Endodermal cell (in vitro differentiated cells): ENCODE measurements around the gene ZNF621. TPM values are rescaled to one million over a fixed set of nuclear protein-coding genes. Genes with fewer than 3 reads are reported as not detected.

Experiments
- DNase-seq: peaks from one replicate; pipeline ENCODE4 v3.0.0-alpha.2; 2017
- H3K27ac ChIP-seq: 2 replicates; pipeline ENCODE4 v1.5.1; 2013; ENCODE audit warnings: mild to moderate bottlenecking, low read depth, low read length, moderate library complexity
- H3K27me3 ChIP-seq: 2 replicates; pipeline ENCODE4 v1.6.1; 2013; ENCODE audit warnings: mild to moderate bottlenecking, low read length, moderate library complexity; ENCODE audit not compliant: insufficient read depth, control insufficient read depth, poor library complexity, severe bottlenecking
- H3K36me3 ChIP-seq: 2 replicates; pipeline ENCODE4 v1.7.0; 2013; ENCODE audit warnings: mild to moderate bottlenecking, low read length, moderate library complexity; ENCODE audit not compliant: control insufficient read depth, insufficient read depth
- H3K4me1 ChIP-seq: one replicate; pipeline ENCODE4 v1.7.0; 2013; ENCODE audit warnings: low read length; ENCODE audit not compliant: control insufficient read depth, insufficient read depth
- H3K4me3 ChIP-seq: 2 replicates; pipeline ENCODE4 v1.5.1; 2013; ENCODE audit warnings: mild to moderate bottlenecking, low read length, moderate library complexity
- H3K9ac ChIP-seq: 2 replicates; pipeline ENCODE4 v1.6.1; 2013; ENCODE audit warnings: mild to moderate bottlenecking, low read length, moderate library complexity; ENCODE audit not compliant: poor library complexity, severe bottlenecking; ENCODE audit errors: extremely low read depth
- H3K9me3 ChIP-seq: 2 replicates; pipeline ENCODE4 v1.6.1; 2013; ENCODE audit warnings: mild to moderate bottlenecking, low read length, moderate library complexity; ENCODE audit not compliant: control insufficient read depth
- H3K27ac Mint-ChIP-seq: 2 replicates; pipeline ENCODE4 v1.8.0; 2020; ENCODE audit warnings: mixed read lengths
- H3K27me3 Mint-ChIP-seq: 2 replicates; pipeline ENCODE4 v1.8.0; 2021; ENCODE audit warnings: mild to moderate bottlenecking, mixed read lengths; ENCODE audit not compliant: insufficient read depth
- H3K36me3 Mint-ChIP-seq: 2 replicates; pipeline ENCODE4 v1.8.0; 2020; ENCODE audit warnings: low read depth, mixed read lengths
- H3K4me1 Mint-ChIP-seq: 2 replicates; pipeline ENCODE4 v1.8.0; 2020; ENCODE audit warnings: mixed read lengths
- H3K4me3 Mint-ChIP-seq: 2 replicates; pipeline ENCODE4 v1.8.0; 2020; ENCODE audit warnings: mild to moderate bottlenecking, moderate library complexity, mixed read lengths
- H3K9me3 Mint-ChIP-seq: 2 replicates; pipeline ENCODE4 v1.8.0; 2020; ENCODE audit warnings: mild to moderate bottlenecking, mixed read lengths
- WGBS, 2 experiments: methylation state at CpG; one replicate each; pipeline versions ENCODE4 v1.1.5 to v1.1.7; 2013; ENCODE audit warnings: missing lambda C conversion rate in 2 of 2, mixed read lengths in 1 of 2; ENCODE audit not compliant: insufficient coverage in 1 of 2, insufficient read length in 1 of 2; 5-methylcytosine and 5-hydroxymethylcytosine counted together
- total RNA-seq, 2 donors: library from RNA; stranded (reverse); fragmentation: NEBNext Ultra II Directional in 1 of 2; extraction: Animal tissue kit (Norgen Biotek cat#: 25700) in 1 of 2; gene quantifications; 2 replicates in 1 of 2; 3 replicates in 1 of 2; pipeline ENCODE4 v1.2.1, GENCODE V29; 2021
- TF ChIP-seq, protein P1 (sequence below): fragments of 200-600 bp; sonication (generic); conservative IDR thresholded peaks from 2 replicates; pipeline ENCODE4 v1.5.0; 2021; ENCODE audit warnings: antibody characterized with exemption, mild to moderate bottlenecking

Gene ZNF621
- total RNA-seq, 2 donors from 2014 or later, result 21.3 to 32.1 TPM

DNA sequence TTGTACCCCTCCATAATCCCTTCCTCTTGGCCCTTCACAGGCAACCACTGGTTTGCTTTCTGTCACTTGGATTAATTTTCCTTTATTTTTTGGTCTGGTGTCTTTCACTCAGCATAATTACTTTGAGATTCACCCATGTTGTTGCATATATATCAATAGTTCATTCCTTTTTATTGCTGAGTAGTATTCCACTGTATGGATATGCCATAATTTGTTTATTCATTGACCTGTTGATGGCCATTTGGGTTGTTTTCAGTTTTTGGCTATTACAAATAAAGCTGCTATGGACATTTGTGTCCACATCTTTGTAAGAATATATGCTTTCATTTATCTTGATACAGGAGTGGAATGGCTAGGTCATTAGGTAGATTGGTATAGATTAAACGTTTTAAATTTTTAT, 5.9 kb upstream of the ZNF621 start:
- 89% methylated on average over 1 of the region's 1 CpG; no CpG with 5 or more reads in 1 of the 2 experiments for WGBS, 2 experiments
- no peaks in the 10 kb centered on the region for H3K27me3 ChIP-seq

DNA sequence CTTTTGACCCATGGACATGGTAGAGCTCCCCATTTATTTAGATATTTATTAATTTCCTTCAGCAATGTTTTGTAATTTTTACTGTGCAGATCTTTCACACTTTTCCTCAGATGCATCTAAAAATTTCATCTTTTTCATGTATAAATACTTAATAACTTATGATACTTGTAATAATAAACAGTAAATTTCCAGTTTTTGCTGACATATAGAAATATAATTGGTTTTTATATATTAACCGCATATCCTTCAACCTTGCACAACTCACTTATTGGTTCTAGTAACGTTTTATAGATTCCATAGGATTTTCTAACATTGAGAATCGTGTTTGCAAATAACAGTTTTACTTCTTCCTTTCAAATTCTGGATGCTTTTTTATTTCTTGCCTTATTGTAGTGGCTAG, 3.5 kb upstream of the ZNF621 start:
- H3K4me3 Mint-ChIP-seq, result no peak overlapping the region
- H3K27me3 Mint-ChIP-seq, result no peaks in the 10 kb centered on the region
- H3K9me3 Mint-ChIP-seq, result no peaks in the 10 kb centered on the region
- H3K36me3 ChIP-seq, result peaks cover 12% of the 10 kb centered on the region
- peaks cover 13% of the 10 kb centered on the region for H3K4me1 Mint-ChIP-seq
- no peak for DNase-seq
- peaks cover 22% of the 10 kb centered on the region for H3K36me3 Mint-ChIP-seq
- H3K4me1 ChIP-seq, result no peaks in the 10 kb centered on the region
- no peak overlapping the region for H3K27ac Mint-ChIP-seq
- no peak overlapping the region for H3K4me3 ChIP-seq
- no peaks in the 10 kb centered on the region for H3K27me3 ChIP-seq
- 93% methylated on average over 3 of the region's 3 CpGs; no CpG with 5 or more reads in 1 of the 2 experiments for WGBS, 2 experiments
- no peak overlapping the region for H3K9ac ChIP-seq
- no peaks in the 10 kb centered on the region for H3K9me3 ChIP-seq
- no peak overlapping the region for H3K27ac ChIP-seq
- TF ChIP-seq, protein P1, sequence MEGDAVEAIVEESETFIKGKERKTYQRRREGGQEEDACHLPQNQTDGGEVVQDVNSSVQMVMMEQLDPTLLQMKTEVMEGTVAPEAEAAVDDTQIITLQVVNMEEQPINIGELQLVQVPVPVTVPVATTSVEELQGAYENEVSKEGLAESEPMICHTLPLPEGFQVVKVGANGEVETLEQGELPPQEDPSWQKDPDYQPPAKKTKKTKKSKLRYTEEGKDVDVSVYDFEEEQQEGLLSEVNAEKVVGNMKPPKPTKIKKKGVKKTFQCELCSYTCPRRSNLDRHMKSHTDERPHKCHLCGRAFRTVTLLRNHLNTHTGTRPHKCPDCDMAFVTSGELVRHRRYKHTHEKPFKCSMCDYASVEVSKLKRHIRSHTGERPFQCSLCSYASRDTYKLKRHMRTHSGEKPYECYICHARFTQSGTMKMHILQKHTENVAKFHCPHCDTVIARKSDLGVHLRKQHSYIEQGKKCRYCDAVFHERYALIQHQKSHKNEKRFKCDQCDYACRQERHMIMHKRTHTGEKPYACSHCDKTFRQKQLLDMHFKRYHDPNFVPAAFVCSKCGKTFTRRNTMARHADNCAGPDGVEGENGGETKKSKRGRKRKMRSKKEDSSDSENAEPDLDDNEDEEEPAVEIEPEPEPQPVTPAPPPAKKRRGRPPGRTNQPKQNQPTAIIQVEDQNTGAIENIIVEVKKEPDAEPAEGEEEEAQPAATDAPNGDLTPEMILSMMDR, result no peak

More for the DNA sequence above, 5.9 kb upstream of the ZNF621 start:
- Mint-ChIP-seq H3K9me3 (no peaks in the 10 kb centered on the region), H3K4me1 (peaks cover 2% of the 10 kb centered on the region), H3K27ac (no peak overlapping the region), H3K36me3 (peaks cover 30% of the 10 kb centered on the region), H3K4me3 (no peak overlapping the region), H3K27me3 (no peaks in the 10 kb centered on the region)
- Histone ChIP-seq H3K9me3 (no peaks in the 10 kb centered on the region), H3K9ac (no peak overlapping the region), H3K27ac (no peak overlapping the region), H3K36me3 (peaks cover 18% of the 10 kb centered on the region), H3K4me1 (no peaks in the 10 kb centered on the region), H3K4me3 (no peak overlapping the region)
- TF ChIP-seq, protein P1, result no peak
- no peak for DNase-seq

DNA sequence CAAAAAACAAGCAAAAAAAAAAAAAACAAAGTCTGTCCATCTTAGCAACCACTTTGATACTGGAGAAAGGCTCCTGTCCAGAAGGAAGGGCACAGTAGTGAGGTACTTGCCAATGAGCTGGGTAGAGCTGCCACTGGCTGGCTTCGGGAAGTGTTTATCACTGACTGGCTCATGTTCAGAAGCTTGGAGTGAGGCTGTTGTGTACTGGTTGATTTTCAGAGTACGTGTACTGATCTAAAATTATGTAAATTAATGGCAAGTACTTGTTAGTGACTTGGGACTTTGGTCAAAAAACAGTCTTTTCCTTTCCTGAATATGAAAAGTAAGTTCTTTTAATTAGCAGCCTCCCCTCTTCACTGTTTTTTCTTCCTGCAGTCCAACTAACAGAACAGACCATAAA, 979 bp upstream of the ZNF621 start:
- Histone ChIP-seq H3K36me3 (peaks cover 20% of the 10 kb centered on the region), H3K4me1 (no peaks in the 10 kb centered on the region), H3K27ac (no peak overlapping the region), H3K9ac (peak overlapping the region; percentile 69), H3K4me3 (peak overlapping the region; percentile 94), H3K9me3 (no peaks in the 10 kb centered on the region), H3K27me3 (no peaks in the 10 kb centered on the region)
- peak overlapping the region; percentile 88 for H3K4me3 Mint-ChIP-seq
- TF ChIP-seq, protein P1, result no peak
- H3K27ac Mint-ChIP-seq, result peak overlapping the region; percentile 68
- no peaks in the 10 kb centered on the region for H3K27me3 Mint-ChIP-seq
- H3K4me1 Mint-ChIP-seq, result peaks cover 18% of the 10 kb centered on the region
- no peaks in the 10 kb centered on the region for H3K9me3 Mint-ChIP-seq
- peaks cover 30% of the 10 kb centered on the region for H3K36me3 Mint-ChIP-seq
- 86 to 92% methylated on average over 1 to 2 of the region's 2 CpGs for WGBS, 2 experiments
- no peak for DNase-seq
